ENCODE data around the gene UNC119B.

Gene UNC119B

DNA sequence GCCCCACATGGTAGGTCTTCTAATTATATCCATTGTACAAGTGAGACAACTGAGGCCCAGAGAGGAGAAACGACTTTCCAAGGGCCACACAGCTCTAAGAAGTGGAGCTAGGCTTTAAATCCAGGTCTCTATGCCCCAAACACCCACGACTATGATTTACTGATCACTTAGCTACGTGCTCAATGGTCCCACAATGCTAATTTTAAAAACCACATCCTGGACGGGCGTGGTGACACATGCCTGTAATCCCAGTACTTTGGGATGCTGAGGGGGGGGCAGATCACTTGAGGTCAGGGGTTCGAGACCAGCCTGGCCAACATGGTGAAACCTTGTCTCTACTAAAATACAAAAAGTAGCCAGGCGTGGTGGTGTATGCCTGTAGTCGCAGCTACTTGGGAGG, 31.7 kb upstream of the UNC119B start:
- DNase-seq (no peak), ATAC-seq (replicated peaks) (no peak)
- Mint-ChIP-seq H3K4me3 (no peak overlapping the region), H3K9me3 (no peaks in the 10 kb centered on the region), H3K27me3 (peaks cover 0 to 9% of the 10 kb centered on the region in 2 donors), H3K36me3 (ENCODE audit: insufficient read depth) (no peaks in the 10 kb centered on the region), H3K27ac (no peak overlapping the region), H3K4me1 (ENCODE audit: low read depth in 2 of 2) (peaks cover 0 to 4% of the 10 kb centered on the region in 2 donors)

DNA sequence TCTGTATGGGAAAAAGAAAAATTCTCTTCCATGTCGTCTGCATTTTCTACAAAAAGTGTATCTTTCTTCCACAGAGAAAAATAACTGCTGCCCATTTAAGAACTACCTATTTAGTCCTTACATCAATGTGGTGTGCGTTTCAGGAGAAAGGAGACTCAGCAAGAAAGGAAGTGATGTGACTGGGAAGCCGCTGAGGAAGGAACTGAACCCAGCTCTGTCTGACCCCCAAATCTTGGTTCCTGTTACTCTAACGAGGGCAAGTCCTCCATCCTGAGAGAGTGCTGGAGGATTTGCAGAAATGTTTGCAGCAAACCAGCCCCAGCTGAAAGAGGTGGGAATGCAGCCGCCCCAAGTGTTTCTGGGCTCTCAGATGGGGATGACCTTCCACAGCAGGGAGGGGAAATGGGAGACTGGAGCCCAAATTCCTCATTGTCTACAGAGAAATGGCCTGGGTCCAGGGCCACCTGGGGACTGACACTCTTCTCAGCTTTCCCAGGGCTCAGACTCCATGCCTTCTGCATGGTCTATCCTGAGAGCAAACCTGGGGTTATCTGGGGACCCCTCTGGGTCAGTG, 30.0 kb upstream of the UNC119B start:
- H3K36me3 Mint-ChIP-seq (ENCODE audit: insufficient read depth) = no peaks in the 10 kb centered on the region
- H3K4me1 Mint-ChIP-seq (ENCODE audit: low read depth in 2 of 2) = peaks cover 0 to 4% of the 10 kb centered on the region in 2 donors
- DNase-seq (no peak), ATAC-seq (replicated peaks) (no peak)
- peaks cover 0 to 5% of the 10 kb centered on the region in 2 donors for H3K27me3 Mint-ChIP-seq
- H3K9me3 Mint-ChIP-seq = no peaks in the 10 kb centered on the region
- H3K4me3 Mint-ChIP-seq = no peak overlapping the region
- H3K27ac Mint-ChIP-seq = no peak overlapping the region

DNA sequence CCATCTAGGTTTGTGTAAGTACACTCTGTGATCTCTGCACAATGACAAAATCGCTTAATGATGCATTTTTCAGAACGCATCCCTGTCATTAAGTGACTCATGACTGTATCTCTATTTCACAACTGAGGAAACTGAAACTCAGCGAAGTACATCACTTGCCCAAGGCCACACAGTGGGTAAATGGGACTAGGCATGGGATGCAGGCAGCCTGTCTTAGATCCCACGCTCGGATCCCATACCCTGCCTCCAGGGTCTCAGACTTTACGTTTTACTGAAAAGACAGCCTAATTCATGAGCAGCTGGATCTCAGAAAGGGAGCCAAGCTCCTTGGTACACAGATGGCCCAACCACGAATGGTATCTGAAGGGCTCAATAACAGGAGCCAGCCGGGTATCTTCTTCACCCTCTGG, 25.7 kb upstream of the UNC119B start:
- Mint-ChIP-seq H3K36me3 (ENCODE audit: insufficient read depth) (peaks cover 19% of the 10 kb centered on the region), H3K4me3 (peak overlapping the region in 1 of 2 donors; percentile 31), H3K4me1 (ENCODE audit: low read depth in 2 of 2) (peaks cover 19% of the 10 kb centered on the region in 2 donors), H3K27ac (no peak overlapping the region), H3K9me3 (no peaks in the 10 kb centered on the region), H3K27me3 (no peaks in the 10 kb centered on the region)
- ATAC-seq (replicated peaks) = no peak
- DNase-seq = no peak

DNA sequence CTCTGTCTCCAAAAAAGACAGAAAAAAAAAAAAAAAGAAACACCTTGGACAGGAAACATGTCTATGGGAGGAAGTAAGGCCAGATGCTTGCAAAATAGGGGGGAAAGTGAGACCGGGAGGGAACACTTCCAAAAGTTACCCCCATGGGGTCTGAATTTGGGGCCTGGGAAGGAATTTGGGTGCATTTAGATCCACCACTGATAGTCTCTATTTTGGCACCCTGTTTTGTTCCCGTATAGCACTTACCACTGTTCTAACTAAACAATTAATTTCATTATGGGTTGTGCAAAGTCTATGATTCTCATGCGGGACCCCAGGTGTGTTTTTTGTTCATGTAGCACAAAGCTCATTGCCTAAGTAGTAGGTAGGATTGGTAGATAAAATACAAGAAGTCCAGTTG, 24.7 kb upstream of the UNC119B start:
- Mint-ChIP-seq H3K9me3 (no peaks in the 10 kb centered on the region), H3K27me3 (no peaks in the 10 kb centered on the region), H3K4me1 (ENCODE audit: low read depth in 2 of 2) (peaks cover 19 to 22% of the 10 kb centered on the region in 2 donors), H3K36me3 (ENCODE audit: insufficient read depth) (peaks cover 19% of the 10 kb centered on the region), H3K27ac (peak overlapping the region; percentile 71 to 96), H3K4me3 (peak overlapping the region; percentile 83 to 95)
- no peak for ATAC-seq (replicated peaks)
- no peak for DNase-seq

DNA sequence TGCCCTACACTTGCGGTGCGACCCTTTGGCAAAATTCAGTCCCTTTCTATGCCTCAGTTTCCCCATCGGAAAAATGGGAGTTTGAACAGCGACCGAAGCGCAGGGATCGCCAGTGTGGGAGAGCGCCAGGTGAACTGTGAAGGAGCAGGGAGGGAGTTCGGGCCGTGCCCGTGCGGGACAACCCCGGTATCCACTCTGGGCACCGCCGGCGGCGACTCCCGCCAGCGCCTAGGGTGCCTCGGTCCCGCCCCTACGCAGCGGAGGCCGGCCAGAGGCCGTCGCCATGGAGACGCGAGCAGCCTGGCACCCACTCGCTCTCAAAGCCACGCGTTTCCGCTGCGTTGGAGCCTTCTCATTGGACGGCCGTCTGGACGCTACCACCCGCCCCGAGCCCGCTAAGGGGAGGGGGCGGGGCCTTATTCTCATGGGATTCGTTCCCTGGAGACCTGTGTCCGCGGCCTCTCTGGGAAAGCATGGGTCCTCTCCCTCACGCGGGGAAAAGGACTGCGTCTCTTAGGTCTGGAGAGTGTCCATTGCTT, 24.0 kb upstream of the UNC119B start:
- H3K4me1 Mint-ChIP-seq (ENCODE audit: low read depth in 2 of 2) = peaks cover 22 to 27% of the 10 kb centered on the region in 2 donors
- H3K9me3 Mint-ChIP-seq = no peaks in the 10 kb centered on the region
- peak; percentile 76 for ATAC-seq (replicated peaks)
- H3K27ac Mint-ChIP-seq = peak overlapping the region; percentile 95 to 96
- peaks cover 19% of the 10 kb centered on the region for H3K36me3 Mint-ChIP-seq (ENCODE audit: insufficient read depth)
- DNase-seq = peak; percentile 95 to 96 (median 96)
- peak overlapping the region; percentile 83 to 95 for H3K4me3 Mint-ChIP-seq
- no peaks in the 10 kb centered on the region for H3K27me3 Mint-ChIP-seq

DNA sequence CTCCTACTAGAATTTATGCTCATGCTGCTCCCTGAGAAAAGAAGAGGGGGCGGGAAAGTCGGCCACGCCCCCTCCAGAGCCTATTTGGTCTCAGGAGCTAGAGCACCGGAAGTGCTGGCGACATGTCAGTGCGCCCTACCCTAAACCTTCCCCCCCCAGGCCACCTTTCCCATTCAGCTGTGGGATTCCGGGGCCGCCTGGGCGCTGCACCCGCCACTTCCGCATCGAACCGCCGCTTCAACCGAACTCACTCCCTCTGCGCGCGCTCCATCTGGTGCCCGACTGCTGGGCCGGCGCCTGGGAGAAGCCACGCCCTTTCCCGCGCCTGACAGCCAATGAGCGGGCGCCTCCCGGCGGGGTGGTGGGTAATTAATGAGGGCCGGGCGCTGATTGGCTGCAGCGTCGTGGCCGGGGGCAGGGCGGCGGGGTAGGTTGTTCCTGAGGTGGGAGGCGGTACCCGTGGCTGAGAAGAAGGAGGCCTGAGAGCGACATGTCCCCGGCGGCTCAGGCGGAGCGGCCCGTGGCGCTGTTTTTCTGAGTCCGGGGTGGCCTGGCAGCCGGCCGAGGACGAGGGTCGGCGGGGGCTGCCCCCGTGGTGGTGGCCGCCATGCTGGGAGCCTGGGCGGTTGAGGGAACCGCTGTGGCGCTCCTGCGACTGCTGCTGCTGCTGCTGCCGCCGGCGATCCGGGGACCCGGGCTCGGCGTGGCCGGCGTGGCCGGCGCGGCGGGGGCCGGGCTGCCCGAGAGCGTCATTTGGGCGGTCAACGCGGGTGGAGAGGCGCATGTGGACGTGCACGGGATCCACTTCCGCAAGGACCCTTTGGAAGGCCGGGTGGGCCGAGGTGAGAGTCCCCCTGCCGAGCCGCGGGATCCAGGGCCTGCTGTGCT, 23.3 kb upstream of the UNC119B start, which contains the start of gene MLEC:
TSS of gene MLEC (plus strand) at position 460 of the 888 bp plus-strand sequence. CDS start at position 608, 148 bp downstream.
- peaks cover 25 to 28% of the 10 kb centered on the region in 2 donors for H3K4me1 Mint-ChIP-seq (ENCODE audit: low read depth in 2 of 2)
- DNase-seq = peak; percentile 98 to 99 (median 99)
- peak within 1 kb of the TSS; percentile 95 to 96 for H3K27ac Mint-ChIP-seq
- peak within 1 kb of the TSS; percentile 88 to 95 for H3K4me3 Mint-ChIP-seq
- ATAC-seq (replicated peaks) = peak; percentile 75
- peaks cover 19% of the 10 kb centered on the region for H3K36me3 Mint-ChIP-seq (ENCODE audit: insufficient read depth)
- H3K9me3 Mint-ChIP-seq = no peaks in the 10 kb centered on the region
- no peaks in the 10 kb centered on the region for H3K27me3 Mint-ChIP-seq

DNA sequence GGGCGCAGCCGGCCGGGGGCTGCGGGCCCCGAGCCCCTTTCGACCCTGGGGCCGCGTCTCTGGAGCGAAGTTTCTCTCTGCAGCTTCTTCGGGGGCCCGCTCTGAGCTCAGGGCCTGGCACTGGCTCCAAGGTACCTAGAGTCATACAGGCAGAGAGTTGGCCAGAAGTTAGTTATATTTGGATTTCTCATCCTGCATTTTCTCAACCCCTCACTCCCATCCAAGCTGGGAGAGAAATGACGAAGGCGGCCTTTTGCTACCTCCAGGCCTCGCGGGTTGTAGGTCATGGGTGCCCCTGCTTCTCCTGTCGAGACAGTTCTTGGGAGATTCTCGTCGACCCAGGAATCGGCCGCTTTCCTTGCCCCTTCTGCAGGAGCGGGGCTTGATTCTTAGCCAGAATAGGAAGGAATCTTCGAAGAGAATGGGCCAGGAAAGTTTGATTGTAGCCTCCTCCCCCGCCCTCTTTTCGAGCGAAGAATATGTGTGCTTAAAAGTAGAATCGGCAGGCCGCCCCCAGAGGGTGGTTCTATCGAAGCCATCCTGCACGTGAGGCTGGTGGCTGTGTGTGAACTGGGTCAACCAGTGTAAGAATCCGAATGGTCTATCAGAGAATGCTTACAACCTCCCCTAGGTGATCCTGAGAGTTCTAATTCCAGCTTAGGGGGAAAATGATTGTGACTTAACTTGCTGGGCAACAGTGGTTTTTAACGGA, 22.5 kb upstream of the UNC119B start:
- H3K27ac Mint-ChIP-seq = peak overlapping the region; percentile 62 to 85
- peaks cover 19% of the 10 kb centered on the region for H3K36me3 Mint-ChIP-seq (ENCODE audit: insufficient read depth)
- H3K4me3 Mint-ChIP-seq = peak overlapping the region; percentile 86 to 88
- ATAC-seq (replicated peaks) (no peak), DNase-seq (peak in 2 of 3 experiments; percentile 16 to 17)
- H3K4me1 Mint-ChIP-seq (ENCODE audit: low read depth in 2 of 2) = peaks cover 31 to 35% of the 10 kb centered on the region in 2 donors
- H3K9me3 Mint-ChIP-seq = no peaks in the 10 kb centered on the region
- H3K27me3 Mint-ChIP-seq = no peaks in the 10 kb centered on the region

DNA sequence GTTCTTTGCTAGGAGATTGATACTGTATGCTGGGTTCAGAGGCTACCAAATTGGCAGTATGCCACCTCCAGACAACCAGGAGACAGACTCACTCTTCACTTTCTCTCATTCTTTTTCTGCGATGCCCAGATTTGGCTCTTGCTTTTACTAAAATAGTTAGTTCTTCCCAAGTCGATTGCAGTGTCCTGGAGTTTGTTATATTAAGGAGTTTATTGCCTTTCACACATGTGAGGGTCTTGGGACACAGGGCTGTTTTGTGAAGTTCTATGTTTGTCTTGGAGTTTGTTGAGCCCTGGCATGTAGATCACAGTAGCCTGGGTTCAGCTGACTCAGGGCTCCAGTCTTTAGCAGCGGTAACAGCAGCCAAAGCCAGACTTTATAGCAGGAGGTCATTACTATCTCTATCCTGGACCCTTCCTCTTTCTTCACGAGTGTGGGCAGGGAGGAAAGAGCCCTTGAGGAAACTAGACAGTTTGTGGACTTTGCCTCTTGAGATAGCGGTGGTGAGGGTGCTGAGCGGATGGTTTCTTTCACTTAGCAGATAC, 21.7 kb upstream of the UNC119B start:
- H3K4me1 Mint-ChIP-seq (ENCODE audit: low read depth in 2 of 2) = peaks cover 32 to 40% of the 10 kb centered on the region in 2 donors
- no peak for ATAC-seq (replicated peaks)
- peak overlapping the region; percentile 86 to 88 for H3K4me3 Mint-ChIP-seq
- no peaks in the 10 kb centered on the region for H3K9me3 Mint-ChIP-seq
- H3K27me3 Mint-ChIP-seq = no peaks in the 10 kb centered on the region
- peak overlapping the region; percentile 62 to 85 for H3K27ac Mint-ChIP-seq
- peaks cover 19% of the 10 kb centered on the region for H3K36me3 Mint-ChIP-seq (ENCODE audit: insufficient read depth)
- no peak for DNase-seq

DNA sequence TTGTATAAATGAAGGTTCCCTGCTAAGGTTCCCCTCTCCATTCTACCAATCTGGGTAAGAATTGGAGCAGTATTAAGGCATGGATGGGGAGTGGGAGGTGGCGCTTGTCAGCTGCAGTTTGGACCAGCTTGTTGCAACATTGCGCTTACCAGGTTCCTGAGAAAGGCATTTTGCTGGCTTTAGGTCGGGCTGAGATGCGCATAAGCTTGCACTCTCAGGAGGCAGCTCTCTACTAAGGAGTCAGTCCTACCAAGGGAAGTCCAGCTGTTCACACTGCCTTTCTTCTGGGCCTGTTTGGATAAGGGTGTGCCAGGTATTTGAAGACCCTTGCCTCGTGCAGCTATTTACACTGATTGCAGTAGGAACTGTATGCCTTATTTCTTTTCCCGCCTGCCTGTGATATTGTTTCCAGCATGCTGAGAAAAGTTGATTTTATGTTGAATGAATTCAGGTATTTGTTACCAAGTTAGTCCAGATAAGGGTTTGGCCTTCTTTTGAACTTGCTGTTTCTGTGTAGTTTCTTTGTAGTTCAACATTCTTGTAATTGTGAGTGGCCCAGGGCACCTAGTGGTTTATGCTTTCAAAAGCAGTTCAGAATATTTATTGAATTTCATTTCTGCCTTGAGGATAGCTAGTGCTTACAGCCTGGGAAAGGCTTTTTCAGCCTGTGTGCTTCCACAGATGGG, 20.7 kb upstream of the UNC119B start:
- no peak for ATAC-seq (replicated peaks)
- H3K9me3 Mint-ChIP-seq = no peaks in the 10 kb centered on the region
- peak overlapping the region; percentile 86 to 88 for H3K4me3 Mint-ChIP-seq
- peaks cover 32 to 40% of the 10 kb centered on the region in 2 donors for H3K4me1 Mint-ChIP-seq (ENCODE audit: low read depth in 2 of 2)
- H3K27me3 Mint-ChIP-seq = no peaks in the 10 kb centered on the region
- peaks cover 23% of the 10 kb centered on the region for H3K36me3 Mint-ChIP-seq (ENCODE audit: insufficient read depth)
- DNase-seq = no peak
- H3K27ac Mint-ChIP-seq = no peak overlapping the region

DNA sequence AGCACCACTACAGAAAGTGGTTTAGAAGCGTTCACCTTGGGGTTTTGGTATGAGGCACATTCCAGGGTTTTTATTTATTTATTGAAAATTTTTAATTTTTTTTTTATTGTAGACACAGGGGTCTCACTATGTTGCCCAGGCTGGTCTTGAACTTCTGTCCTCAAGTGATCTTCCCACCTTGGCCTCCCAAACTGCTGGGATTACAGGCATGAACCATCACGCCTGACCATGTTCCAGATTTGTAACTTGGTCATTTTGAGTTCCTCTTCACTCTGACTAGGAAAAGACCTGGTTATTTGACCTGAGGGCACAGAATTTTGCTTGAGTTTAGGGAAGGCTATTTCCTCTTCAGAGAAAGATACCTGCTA, 20.2 kb upstream of the UNC119B start:
- DNase-seq (no peak), ATAC-seq (replicated peaks) (no peak)
- Mint-ChIP-seq H3K36me3 (ENCODE audit: insufficient read depth) (peaks cover 23% of the 10 kb centered on the region), H3K27me3 (no peaks in the 10 kb centered on the region), H3K27ac (no peak overlapping the region), H3K4me1 (ENCODE audit: low read depth in 2 of 2) (peaks cover 34 to 40% of the 10 kb centered on the region in 2 donors), H3K4me3 (no peak overlapping the region), H3K9me3 (no peaks in the 10 kb centered on the region)

DNA sequence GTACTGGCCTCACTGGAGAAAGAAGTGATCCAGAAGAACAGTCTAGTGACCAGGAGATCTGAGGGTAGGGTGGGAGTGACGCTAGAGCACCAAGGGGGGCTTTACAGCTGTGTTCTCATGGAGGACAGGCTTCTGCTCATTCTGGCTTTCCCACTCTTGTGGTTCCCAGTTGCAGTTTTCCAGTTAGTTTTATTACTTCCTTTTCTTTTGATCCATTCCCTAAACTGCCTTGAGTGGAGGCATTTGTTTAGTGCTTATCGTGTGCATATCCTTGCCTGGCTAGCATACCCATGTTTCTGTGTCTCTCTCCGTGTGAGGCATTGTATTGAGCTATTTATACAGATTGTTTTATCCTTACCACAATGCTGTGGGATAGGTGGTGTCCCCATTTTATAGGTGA, 19.3 kb upstream of the UNC119B start:
- Mint-ChIP-seq H3K36me3 (ENCODE audit: insufficient read depth) (peaks cover 18% of the 10 kb centered on the region), H3K9me3 (no peaks in the 10 kb centered on the region), H3K4me1 (ENCODE audit: low read depth in 2 of 2) (peaks cover 36 to 40% of the 10 kb centered on the region in 2 donors), H3K27me3 (no peaks in the 10 kb centered on the region), H3K27ac (no peak overlapping the region), H3K4me3 (no peak overlapping the region)
- ATAC-seq (replicated peaks) (no peak), DNase-seq (no peak)

DNA sequence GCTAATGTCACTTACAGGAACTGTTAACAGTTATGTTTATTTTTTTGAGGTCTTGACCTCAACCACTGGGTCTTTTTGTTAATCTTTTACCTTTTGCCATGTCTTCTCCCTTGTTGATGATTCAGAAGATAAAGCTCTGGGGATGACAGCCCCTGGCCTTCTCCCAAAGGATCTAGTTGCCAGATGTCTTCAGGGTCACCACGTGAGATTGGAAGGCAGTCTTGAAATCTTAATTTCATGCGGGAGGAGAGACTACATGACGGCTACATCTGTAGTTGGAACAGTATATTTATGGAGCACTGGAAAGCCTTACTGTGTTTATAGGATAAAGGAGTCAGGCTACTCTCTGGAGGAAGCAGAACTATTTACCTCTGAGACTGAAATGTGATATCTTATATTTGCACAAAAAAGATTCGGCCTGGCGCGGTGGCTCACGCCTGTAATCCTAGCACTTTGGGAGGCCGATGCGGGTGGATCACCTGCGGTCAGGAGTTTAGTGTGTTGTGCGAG, 17.7 kb upstream of the UNC119B start:
- Mint-ChIP-seq H3K9me3 (no peaks in the 10 kb centered on the region), H3K27me3 (no peaks in the 10 kb centered on the region), H3K4me1 (ENCODE audit: low read depth in 2 of 2) (peaks cover 38 to 39% of the 10 kb centered on the region in 2 donors), H3K36me3 (ENCODE audit: insufficient read depth) (peaks cover 13% of the 10 kb centered on the region), H3K4me3 (no peak overlapping the region), H3K27ac (peak overlapping the region in 1 of 2 donors; percentile 47)
- ATAC-seq (replicated peaks) = no peak
- DNase-seq = no peak
